Suppressor macrophage treated with lipopolysaccharide for 4 hours (primary cell): ENCODE measurements around the gene AP2M1.

Source experiments
- DNase-seq: peaks from one replicate; pipeline ENCODE4 v3.0.0-alpha.2; 2020

The AP2M1 gene

GRCh38 chr3:184230081-184230602 lies 55.5 kb downstream of the AP2M1 start:
- DNase-seq = no peak

- DNase-seq = no peak
These were observed 56.2 kb downstream of the AP2M1 start for GRCh38 chr3:184230603-184231528.

- no peak for DNase-seq
These were observed 57.0 kb downstream of the AP2M1 start for GRCh38 chr3:184231671-184232070.

- no peak for DNase-seq
These were observed 58.6 kb downstream of the AP2M1 start for GRCh38 chr3:184233127-184233843.
